Iris pigment epithelial cell (primary cell): Measurements from ENCODE around the gene MCEMP1.

Experiments
- DNase-seq: peaks from one replicate; pipeline ENCODE4 v3.0.0-alpha.2; 2011; ENCODE audit warnings: low read depth

MCEMP1 gene

GRCh38 chr19:7643629-7644549 lies 33.0 kb upstream of the MCEMP1 start:
- peak; percentile 12 for DNase-seq

- no peak for DNase-seq
Observed at GRCh38 chr19:7644550-7644877, 32.4 kb upstream of the MCEMP1 start.

GRCh38 chr19:7645163-7645562 lies 31.7 kb upstream of the MCEMP1 start:
- no peak for DNase-seq

- no peak for DNase-seq
Observed at GRCh38 chr19:7645656-7646425, 31.0 kb upstream of the MCEMP1 start.

- no peak for DNase-seq
Observed at GRCh38 chr19:7646426-7646700, 30.5 kb upstream of the MCEMP1 start.

- no peak for DNase-seq
Observed at GRCh38 chr19:7647156-7647555, 29.7 kb upstream of the MCEMP1 start.

- no peak for DNase-seq
Observed at GRCh38 chr19:7648265-7649014, 28.4 kb upstream of the MCEMP1 start.

GRCh38 chr19:7650148-7650547 lies 26.7 kb upstream of the MCEMP1 start:
- no peak for DNase-seq

GRCh38 chr19:7652061-7652641 lies 24.7 kb upstream of the MCEMP1 start:
- peak; percentile 82 for DNase-seq

- no peak for DNase-seq
Observed at GRCh38 chr19:7654401-7654800, 22.5 kb upstream of the MCEMP1 start.

GRCh38 chr19:7655581-7655980 lies 21.3 kb upstream of the MCEMP1 start:
- DNase-seq = no peak

- DNase-seq = peak; percentile 39
Observed at GRCh38 chr19:7657131-7657751, 19.6 kb upstream of the MCEMP1 start.

- DNase-seq = peak; percentile 17
Observed at GRCh38 chr19:7658219-7658686, 18.6 kb upstream of the MCEMP1 start.

- no peak for DNase-seq
Observed at GRCh38 chr19:7661744-7662538, 14.9 kb upstream of the MCEMP1 start.

GRCh38 chr19:7662657-7663056 lies 14.2 kb upstream of the MCEMP1 start:
- DNase-seq = no peak

GRCh38 chr19:7663706-7664105 lies 13.2 kb upstream of the MCEMP1 start:
- DNase-seq = no peak

- DNase-seq = peak; percentile 77
Observed at GRCh38 chr19:7665076-7665475, 11.8 kb upstream of the MCEMP1 start.

GRCh38 chr19:7668842-7669241 lies 8.0 kb upstream of the MCEMP1 start, which contains the start of gene RETN:
Gene RETN, plus strand, starts transcription at chr19:7669049. Its CDS starts 278 bp downstream, at chr19:7669327.
- no peak for DNase-seq

GRCh38 chr19:7669641-7670040 lies 7.2 kb upstream of the MCEMP1 start:
- no peak for DNase-seq

GRCh38 chr19:7670150-7670783 lies 6.6 kb upstream of the MCEMP1 start:
- peak; percentile 10 for DNase-seq
